ENCODE measurements around the gene ISCU.

ISCU gene

DNA sequence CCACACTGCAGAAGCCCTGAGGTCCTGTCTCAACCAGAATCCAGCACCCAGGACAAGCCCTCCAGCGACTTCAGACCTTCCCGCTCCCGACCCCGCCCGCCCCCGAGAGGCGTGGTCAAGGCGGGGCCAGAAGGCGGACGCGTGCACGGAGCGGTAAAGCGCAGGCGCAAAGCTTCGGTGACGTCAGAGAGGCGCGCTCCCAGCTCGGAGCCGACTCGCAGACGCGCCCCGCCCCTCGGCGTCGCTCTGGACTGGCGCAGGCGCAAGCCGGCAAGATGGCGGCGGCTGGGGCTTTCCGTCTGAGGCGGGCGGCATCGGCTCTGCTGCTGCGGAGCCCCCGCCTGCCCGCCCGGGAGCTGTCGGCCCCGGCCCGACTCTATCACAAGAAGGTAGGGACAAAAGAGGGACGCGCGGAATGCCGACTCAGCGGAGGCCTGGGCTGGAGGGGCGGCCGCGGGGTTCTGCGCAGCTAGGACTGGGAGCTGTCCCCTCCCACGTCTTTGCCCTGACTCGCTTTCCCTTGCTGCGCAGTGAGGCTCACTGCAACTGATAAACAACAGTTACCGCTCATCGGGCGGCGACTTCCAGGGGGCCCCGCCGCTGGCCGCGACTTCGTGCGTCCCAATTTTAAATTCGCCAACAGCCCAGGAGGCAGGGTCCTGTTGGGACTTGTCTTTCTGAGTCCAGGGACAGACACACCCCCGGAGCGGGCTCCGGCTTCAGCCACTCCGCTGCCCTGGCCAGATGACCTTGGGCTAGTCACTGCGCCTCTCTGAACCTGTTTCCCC is at the start of gene ISCU:
ISCU (plus strand) TSS at position 249 of the 788 bp plus-strand sequence; CDS start at position 276, 27 bp downstream.
- peak; percentile 99 for DNase-seq (ENCODE audit: low spot score)

DNA sequence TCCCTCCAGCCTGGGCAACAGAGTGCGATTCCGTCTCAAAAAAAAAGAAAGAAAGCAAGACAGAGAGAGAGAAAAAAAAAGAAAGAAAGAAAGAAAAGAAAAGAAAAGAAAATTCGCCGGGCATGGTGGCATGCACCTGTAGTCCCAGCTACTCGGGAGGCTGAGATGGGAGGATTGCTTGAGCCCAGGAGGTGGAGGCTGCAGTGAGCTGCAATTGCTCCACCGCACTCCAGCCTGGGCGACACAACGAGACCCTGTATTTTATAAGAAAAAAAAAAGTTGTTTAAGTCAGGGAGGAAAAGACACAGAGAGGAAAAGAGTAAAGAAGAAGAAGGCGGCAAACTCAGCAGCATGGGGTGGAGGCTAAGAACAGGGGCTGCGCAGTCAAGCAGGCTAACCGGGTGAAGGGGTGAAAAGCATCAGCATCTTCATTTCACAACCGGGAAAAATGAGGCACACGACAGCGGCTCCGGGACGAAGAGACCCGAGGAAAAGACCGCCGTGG is 47.9 kb upstream of the ISCU start:
- no peak for DNase-seq (ENCODE audit: low spot score)

DNA sequence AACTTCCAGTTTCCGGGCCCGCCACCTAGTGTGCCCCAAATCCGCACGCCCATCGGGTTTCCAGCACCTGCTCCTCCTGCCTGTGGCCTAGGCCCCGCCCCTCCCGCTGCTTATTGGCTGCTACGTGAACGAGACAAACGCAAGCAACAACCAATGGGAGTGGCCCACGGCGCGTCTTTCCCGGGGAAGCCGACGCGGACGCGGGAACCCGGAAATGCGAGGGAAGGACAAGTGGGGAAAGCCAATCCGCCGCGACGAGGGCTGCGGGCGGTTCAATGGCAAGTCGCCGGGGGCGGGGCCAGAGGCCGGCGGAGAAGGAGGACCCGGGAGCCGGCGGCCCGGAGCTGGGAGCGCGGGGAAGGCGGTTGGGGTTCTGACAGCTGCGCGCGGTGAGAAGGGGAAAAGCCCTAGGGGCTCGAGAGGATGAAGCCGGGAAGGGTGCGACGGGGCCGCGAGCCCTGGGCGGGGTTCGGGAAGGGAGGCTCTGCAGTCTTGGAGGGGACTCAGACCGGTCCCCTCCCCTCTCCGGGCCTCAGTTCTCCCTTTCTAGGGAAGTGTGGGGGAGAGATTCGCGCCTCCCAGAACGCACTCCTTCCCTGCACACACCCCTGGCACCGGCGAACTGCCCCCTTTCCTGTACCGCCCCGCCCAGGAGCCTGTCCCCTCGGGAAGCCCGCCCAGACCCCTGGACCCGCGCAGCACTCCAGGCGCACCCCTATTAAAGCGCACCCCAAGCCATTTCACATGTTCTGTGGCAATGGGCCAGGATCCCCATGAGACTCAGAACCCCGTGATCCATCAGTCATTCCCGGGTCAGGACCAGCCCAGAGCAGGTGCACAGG is 47.2 kb upstream of the ISCU start, which contains the start of gene FICD:
FICD (plus strand) TSS at position 305 of the 842 bp plus-strand sequence. CDS start 1,696 bp downstream, outside the sequence.
- DNase-seq (ENCODE audit: low spot score) = peak; percentile 96

GRCh38 chr12:108515916-108516315 is 46.5 kb upstream of the ISCU start:
- DNase-seq (ENCODE audit: low spot score) = no peak

DNA sequence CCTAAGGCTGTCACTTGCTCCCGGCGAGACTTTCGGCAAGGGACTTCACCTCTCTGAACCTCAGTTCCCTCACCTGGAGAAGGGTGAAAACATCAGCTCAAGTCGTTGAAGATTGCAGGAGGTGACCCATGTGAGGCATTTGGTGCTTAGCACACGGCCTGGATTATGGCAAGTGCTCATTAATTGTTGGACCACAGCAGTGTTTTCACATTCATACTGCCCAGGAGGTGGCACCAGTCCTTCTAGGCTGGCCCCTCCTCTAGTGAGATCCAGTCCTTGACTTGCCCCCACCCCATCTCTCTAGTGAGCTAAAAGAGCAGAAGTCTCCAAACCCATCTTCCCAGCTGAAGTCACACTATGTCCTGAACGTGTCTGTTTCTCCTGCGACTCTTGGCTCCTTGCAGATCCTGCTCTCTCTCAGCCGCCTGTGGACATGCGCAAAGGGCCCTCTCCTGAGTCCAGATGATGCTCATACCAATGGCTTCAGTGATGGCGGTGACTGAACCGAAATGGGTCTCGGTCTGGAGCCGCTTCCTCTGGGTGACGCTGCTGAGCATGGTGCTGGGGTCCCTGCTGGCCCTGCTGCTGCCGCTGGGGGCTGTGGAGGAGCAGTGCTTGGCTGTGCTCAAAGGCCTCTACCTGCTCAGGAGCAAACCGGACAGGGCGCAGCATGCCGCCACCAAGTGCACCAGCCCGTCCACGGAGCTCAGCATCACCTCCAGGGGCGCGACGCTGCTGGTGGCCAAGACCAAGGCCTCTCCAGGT is 45.7 kb upstream of the ISCU start:
- DNase-seq (ENCODE audit: low spot score) = no peak

DNA sequence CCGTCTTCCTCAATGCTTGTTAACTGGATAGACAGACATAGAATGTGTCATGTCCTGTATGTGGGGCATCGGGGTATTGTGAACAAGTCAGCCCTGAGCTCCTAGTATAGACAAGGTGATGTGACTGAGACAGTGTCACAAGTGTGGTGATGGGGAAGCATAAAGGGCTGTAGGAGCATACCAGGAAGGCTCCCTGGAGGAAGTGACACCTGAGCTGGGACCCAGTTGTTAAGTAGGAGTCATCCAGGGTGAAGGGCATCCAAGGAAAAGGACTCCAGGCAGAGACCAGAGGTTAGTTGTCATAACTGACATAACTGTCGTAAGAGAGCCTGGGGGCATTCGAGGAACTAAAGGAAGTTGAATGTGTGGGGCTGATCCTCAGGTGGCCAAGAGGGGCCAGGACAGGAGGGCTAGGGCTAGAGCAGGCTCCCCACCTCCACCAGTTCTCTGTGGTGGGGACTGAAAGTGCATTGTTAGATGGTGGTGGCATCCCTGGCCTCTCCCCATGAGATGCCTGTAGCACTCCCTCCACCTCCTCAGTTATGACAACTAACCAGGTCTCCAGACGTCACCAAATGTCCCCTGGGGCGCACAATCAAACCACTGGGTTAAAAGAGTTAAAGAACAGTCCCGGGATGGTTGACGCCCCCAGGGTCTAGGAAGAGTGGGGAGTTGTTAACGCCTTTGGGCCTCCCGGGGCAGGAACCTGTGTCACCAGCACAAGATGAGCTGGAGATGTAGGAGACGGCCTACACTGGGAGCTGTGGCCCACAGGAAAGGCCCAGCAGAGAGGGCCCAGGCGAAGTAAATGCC is 44.9 kb upstream of the ISCU start:
- no peak for DNase-seq (ENCODE audit: low spot score)

DNA sequence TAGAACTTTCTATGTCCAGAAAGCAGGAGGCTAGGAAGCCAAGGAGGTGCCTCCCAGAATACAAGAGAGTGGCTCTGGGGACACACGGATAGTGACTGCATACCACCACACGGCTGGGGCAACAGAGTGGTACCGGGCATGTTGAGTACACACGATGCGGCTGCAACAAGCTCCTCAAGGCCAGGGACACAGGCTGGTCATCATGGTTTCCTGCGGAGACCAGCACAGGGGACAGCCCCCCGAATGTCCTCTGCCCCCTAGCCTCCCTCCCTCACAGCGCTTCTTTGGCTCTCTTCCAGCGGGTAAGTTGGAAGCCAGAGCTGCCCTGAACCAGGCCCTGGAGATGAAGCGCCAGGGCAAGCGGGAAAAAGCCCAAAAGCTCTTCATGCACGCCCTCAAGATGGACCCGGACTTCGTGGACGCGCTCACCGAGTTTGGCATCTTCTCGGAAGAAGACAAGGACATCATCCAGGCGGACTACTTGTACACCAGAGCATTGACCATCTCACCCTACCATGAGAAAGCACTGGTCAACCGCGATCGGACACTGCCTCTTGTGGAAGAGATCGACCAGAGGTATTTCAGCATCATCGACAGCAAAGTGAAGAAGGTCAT is 44.2 kb upstream of the ISCU start:
- DNase-seq (ENCODE audit: low spot score) = no peak

DNA sequence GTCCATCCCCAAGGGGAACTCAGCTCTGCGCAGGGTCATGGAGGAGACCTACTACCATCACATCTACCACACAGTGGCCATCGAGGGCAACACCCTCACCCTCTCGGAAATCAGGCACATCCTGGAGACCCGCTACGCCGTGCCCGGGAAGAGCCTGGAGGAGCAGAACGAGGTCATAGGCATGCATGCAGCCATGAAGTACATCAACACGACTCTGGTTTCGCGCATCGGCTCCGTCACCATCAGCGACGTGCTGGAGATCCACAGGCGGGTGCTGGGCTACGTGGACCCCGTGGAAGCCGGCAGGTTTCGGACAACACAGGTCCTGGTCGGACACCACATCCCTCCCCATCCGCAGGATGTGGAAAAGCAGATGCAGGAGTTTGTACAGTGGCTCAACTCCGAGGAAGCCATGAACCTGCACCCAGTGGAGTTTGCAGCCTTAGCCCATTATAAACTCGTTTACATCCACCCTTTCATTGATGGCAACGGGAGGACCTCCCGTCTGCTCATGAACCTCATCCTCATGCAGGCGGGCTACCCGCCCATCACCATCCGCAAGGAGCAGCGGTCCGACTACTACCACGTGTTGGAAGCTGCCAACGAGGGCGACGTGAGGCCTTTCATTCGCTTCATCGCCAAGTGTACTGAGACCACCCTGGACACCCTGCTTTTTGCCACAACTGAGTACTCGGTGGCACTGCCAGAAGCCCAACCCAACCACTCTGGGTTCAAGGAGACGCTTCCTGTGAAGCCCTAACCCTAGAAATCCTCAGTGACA is 43.5 kb upstream of the ISCU start:
- DNase-seq (ENCODE audit: low spot score) = no peak

DNA sequence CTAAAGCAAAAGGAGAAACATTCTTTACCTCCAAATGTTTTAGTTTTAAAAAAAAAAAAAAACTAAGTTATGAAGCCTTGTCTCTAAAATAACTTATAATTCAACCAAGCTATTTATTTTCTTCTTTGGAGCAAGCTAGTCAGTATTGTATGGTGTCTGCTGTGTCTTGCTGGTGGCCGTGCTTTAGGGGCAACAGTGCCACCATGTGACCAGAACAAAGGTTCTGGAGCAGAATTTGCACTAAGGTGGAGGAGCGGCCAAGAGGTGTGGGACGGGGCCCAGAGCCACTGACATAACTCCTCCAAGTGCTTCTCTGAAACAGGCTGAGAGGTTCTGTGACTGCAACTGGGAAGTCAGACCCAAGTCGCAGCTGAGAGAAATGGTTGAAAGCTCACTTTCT is 42.8 kb upstream of the ISCU start:
- no peak for DNase-seq (ENCODE audit: low spot score)

- no peak for DNase-seq (ENCODE audit: low spot score)
These were observed 39.0 kb upstream of the ISCU start for GRCh38 chr12:108523365-108523764.

DNA sequence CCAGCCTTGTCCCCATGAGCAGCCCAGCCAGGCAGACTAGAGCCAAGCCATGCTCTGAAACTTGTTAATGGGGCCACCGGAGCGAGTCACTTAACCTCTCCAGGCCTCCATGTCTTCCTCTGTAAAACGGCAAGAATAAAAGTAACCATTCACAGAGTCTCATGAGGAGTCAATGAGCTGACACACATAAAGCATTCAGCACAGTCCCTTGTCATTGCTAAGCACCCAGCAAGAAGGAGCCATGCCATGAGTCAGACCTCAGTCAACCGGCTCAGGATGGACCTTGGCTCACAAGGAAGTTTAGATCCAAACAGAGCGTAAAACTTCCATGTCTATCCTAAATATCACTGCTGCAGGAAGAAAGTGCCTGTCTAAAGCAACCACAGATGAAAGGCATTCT is 36.7 kb upstream of the ISCU start:
- DNase-seq (ENCODE audit: low spot score) = no peak

DNA sequence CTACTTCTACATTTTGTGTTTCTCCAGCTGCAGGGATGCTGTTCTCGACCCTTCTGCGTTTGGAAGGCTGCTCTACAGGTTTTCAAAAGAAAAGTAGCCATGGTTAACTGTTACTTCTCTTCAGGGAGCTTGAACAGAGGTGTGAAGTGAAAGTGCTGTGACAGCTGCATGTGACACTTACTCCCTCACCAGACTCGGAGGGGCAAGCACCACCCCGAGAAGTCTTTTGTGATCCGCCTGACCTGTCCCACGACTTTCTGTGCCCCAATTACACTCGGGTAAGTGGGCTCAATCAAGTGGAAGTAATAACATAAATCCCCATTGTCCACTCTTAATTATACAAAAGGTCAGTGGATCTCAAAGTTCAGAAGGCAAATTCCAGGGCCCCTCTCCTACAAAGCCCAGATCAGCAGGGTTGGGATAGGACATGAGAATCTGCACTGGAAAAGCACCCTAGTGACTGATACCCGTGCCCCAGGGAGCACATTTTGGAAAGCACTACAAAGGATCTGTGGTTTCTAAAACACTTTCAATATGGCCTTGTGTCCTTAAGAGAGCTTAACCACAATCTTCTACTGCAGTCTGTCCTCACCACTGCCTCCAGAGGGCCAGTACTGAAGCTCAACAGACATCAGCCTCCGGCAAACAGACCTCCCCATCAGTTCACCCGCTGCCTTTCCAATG is 35.8 kb upstream of the ISCU start:
- no peak for DNase-seq (ENCODE audit: low spot score)

DNA sequence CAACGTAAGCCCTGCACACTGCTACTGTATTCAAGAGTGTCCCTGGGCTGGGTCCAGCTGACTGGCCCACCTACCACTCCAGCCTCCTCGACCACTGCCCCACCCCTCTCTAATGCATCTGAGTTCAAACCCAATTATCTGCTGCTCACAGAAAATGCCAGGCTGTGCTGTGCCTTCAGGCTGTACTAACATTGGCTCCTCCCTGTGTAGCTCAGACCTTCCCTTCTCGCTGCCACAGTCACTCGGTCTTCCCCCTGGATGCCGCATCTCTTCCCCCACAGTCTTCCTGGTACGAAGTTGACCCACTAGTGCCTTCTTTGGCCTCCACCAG is 35.3 kb upstream of the ISCU start:
- no peak for DNase-seq (ENCODE audit: low spot score)

DNA sequence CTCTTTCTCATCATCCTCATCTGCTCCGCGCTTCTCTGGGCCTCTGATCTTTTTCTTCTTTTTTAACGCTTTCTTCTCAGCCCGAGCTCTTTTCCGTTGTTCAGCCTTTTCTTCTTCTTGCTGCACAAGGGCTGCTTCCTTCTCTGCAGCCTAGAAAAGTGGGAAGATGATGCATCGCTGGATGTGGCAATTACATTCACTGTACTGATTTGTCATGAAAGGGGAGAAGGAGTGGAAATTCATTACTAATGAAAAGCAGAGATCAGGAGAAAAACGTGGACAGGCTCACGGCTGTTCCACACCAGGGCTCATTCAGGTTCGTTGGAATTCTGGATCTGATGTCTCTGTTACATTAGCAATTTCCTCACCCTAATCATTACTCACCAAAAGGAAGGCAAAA is 32.2 kb upstream of the ISCU start:
- no peak for DNase-seq (ENCODE audit: low spot score)

DNA sequence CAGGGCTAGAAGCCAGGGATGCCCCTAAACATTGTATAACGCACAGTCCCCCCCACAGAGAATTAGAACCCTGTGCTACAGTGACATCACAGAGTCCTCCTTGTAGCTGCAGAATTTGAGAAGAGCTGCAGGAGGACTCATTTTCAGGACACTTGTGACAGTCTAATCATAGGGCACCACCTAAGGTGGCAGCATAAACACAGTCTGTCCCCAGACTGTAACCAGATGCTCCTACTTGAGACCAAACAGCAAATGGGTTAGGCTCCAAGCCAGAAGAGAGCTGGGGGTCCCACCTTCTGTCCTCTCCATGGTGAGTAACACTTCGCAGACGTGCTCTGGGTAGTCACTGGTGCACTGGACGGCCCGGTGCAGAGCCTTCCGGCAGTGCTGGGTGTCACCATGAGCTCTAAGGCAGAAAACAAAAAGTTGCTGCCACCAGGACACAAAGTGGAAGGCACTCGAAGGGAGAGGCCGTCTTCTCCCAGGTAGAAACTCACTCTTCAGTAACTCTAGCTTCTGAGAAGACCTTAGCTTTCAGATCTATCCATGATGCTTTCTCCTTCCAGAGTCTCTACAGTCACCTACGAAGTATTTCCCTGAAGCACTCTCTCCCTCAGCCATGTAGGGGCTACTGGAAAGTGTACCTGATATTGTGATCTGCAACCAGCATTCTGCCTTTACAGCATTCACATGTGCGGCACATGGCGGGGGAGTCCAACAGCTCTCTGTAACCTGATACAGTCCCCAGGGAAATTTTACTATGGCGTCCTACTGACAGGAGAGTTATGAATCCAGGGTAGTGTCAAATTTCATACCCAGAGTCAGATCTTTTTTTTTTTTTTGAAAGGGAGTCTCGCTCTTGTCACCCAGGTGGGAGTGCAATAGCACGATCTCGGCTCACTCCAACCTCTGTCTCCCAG is 30.2 kb upstream of the ISCU start:
- DNase-seq (ENCODE audit: low spot score) = peak; percentile 69

GRCh38 chr12:108538146-108538545 is 24.2 kb upstream of the ISCU start:
- no peak for DNase-seq (ENCODE audit: low spot score)

- no peak for DNase-seq (ENCODE audit: low spot score)
These were observed 23.7 kb upstream of the ISCU start for GRCh38 chr12:108538616-108539195.

DNA sequence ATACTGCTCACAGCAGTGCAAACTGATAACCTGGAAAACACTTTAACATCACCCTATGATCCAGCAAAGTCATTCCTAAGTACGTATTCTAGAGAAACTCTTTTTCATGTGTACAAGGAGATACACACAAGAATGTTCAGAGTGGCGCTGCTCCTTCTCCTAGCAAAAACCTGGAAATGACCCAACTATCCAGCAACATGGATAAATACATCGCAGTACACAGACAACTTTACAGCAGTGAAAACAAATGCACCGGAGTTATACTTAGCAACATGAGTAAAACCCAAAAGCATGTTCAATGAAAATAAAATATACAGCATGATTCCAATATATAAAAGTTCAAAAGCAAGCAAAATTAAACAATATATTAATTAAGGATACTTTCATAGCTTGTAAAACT is 20.1 kb upstream of the ISCU start:
- DNase-seq (ENCODE audit: low spot score) = no peak

Measured in D341Med (cell line).